ENCODE measurements around the gene BRD2.

The BRD2 gene

DNA sequence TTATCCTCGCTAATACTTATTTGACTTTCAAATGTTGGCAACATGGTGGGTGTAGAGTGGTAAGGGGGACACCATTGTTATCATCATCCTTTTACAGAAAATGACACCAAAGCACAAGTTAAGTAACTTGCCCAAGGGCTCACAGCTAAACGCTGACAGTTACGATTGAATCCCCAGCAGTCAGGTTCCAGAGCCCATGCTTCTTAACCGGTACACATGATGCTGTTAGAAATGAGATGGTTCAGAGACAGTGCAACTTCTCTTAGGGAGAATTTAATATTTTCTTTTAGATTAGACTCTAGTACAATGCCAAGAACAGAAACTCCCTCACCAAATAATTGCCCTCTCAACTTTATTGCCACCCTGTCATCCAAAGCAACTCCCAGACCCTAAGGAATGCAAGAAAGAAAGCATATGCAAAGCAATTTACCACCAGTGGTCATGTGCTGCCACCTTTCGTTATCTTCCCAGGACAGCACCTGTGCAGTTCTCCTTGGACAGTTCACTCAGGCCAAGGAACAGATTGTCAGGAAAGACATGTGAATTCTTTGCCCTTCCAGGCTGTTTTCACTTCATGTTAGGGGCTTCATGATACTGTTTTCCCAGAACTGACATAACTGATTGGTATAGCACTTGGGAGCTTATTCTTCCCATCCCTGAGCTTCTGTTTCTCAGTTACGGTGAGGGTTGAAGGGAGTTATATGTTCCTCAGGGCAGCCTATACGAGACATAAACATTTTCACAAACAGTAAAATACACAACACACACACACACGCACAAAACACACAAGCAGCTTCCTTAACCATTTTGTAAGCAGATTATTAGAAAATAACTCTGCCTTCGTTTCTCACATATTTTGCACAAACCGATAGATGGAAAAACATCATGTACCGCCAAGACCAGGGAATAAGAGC is 20.6 kb upstream of the BRD2 start:
- DNase-seq (ENCODE audit: extremely low read depth in 1 of 2, low read depth in 1 of 2) = no peak

DNA sequence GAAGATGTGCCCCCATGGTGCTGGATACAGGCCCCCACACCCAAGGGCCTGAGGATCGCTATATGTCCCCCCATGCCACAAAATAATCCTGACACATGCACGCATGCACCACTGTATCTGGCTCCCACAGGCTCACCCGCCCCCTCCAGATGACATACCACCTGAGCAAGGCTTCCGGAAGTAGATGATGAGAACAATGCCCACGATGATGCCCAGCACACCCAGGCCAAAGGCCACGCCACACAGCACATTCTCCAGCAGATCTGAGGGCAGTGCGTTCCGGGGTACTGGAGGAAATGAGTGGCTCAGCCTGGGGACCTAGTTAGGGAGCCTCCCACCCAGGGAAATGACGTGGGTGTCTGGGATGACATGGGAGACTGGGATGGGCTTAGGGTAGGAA is 19.3 kb upstream of the BRD2 start:
- no peak for DNase-seq (ENCODE audit: extremely low read depth in 1 of 2, low read depth in 1 of 2)

DNA sequence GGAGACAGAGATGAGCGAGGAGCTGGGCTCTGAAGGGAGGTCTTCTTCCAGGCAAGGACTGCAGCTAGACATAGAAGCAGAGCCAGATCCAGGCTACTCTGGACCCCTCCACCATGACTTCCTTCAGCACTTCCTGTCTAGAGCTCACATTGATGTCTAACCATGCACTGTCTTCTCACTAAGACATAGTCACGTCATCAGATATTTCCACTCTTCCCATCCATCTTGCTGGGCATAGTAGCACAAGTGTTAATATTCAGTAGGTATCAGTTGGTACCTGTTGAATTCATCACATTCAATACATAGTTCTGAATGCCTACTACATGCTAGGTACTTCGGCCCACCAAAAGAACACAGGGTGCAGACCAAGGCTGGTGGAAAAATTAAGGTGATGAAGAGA is 18.4 kb upstream of the BRD2 start:
- no peak for DNase-seq (ENCODE audit: extremely low read depth in 1 of 2, low read depth in 1 of 2)

DNA sequence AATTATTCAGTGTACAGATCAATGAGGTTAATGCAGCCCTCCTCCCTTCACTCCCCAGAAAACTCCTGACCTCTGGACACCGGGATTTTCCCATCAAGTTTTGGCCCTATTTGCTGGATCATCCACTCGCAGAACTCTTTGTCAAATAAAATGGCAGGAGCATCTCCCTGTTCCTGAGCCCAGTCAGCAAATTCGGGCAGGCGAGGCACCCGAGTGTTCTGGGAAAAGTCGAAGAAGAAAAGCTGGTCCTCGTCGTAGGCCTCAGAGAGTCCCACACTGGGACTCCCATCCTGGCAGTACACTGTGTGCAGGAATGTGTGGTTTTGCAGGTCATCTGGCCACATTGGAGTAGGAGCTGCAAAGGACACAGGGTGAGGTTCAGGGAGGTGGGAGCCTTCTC is 17.9 kb upstream of the BRD2 start:
- no peak for DNase-seq (ENCODE audit: extremely low read depth in 1 of 2, low read depth in 1 of 2)

DNA sequence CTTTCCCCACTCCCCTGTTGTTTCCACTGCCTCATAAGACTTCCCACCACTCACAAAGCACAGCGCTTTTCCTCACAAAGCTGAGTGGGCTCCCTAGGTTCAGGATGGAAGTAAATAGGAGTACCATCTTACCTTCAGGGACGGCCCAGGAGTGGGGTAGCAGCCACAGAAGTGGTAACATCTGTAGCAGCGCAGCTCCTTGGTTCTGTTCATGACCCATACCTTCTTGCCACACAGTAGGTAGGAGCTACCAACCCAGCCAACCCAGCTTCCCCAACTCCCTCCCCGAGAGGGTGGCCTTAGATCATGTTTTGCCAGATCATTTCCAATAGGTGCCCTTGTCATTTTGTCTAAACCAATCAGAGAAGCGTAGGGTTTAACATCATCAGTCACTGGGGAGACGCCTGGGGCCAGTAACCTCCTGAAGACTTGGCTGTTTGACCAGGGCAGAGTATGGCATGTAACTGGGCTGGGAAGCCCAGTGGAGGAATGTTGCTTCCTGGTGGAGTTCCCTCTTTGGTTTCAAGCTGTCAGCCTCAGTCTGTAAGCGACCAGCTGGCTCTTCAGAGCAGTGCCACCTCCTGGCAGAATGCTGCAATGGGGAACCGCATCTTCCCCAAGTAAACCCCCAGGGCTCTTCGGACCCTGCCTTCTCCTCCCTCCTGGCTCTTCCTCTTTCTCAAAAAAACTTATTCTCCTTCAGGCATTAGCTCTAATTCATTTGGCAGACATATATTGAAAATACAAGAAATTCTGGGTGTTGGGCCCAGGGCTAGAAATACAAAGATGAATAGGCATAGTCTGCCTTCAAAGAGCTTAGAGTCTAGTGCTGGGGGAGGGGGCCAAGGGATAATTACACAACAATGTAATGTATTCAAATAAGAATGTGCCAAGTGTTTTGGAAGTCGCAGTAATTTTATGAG is 15.3 kb upstream of the BRD2 start, which contains the start of gene HLA-DMA:
Gene HLA-DMA, minus strand, starts transcription at position 281 of the 923 bp plus-strand sequence. Its CDS starts 61 bp downstream, at position 220.
- no peak for DNase-seq (ENCODE audit: extremely low read depth in 1 of 2, low read depth in 1 of 2)

DNA sequence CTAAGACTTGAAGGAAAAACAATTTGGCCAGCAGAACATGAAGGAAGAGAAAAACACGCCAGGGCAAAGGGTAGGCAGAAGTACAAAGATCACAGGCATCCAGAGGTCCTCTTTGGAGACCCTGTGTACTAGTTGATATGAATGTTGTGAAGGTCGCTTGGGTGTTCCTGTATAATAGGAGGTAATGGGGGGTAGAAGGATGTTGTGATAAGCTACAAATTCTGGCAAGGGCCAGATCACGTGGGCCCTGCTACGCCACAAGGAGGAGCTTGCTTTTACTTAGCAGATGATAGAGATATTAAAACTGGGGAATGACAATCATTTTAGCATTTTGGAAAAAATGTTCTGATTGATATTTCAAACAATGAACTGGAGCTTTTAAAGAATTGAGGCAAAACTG is 14.6 kb upstream of the BRD2 start:
- DNase-seq (ENCODE audit: extremely low read depth in 1 of 2, low read depth in 1 of 2) = no peak

DNA sequence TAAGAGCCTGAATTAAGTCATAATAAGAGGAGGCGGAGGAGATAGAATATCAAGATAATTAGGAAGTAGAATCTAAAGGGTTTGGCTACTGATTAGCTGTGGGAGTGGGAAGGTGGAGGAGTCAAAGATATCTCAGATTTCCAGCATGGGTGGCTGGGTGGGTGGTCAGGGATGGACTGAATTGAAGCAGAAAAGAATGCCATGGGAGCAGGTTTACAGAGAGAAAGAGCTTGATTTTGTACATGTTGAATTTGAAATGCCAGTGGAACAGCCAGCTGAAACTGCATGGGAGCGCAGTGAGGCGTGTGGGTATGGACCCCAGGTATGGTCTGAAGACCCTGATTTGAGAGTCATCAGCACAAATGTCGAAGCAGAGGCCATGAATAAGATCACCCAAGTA is 14.1 kb upstream of the BRD2 start:
- DNase-seq (ENCODE audit: extremely low read depth in 1 of 2, low read depth in 1 of 2) = no peak

DNA sequence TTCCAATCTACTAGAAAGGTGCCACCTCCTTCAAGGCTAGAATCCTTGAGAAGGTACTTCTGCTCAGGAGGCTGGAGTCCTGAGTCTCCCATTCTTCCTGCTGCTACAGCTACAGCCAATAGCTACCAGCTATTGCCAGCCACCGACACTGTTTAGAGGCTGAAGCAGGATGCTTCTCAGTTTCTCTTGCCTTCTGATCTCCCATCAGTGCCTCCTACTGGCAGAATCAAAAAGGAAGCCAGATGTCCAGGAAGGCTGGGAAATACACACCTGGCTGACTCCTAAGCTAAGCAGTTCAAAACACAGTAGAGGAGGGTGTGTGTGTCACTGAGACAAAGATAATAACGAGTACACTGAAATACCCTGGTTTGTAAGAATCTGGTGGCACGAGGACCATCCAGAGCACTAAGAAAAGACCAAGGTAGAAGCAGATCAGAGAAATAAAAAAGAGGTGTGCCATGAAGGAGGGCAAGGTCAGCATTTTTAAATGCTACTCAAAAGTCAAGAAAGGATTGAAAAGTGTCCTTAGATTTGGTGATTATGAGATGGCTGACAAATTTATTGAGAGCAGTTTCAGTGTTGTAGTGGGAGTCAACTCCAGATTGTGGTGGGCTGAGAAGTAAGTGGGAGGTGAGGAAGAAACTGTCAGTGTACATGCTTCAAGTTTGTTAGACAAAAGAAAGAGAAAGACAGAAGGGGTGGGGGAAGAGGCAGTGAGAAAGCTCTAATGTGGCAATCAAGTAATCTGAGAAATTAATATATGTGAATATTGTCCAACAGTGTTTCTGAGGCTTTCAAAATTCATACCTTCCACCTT is 13.2 kb upstream of the BRD2 start:
- DNase-seq (ENCODE audit: extremely low read depth in 1 of 2, low read depth in 1 of 2) = no peak

DNA sequence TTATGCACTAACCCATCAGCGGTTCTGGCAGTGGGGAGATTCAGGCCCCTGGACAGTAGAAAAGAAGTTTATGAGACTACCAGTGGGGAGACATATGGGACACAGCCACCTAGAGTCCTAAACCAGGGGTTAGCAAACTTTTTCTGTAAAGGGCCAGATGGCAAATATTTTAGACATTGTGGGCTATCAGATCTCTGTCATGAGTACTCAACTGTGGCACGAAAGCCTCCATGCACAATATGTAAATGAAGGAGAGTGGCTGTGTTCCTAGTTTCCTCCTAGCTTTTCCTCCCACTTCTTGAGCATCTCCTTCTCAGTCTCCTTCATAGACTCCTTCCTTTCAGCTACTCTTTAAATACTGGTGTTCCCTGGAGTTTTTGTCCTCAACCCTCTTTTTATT is 12.2 kb upstream of the BRD2 start:
- no peak for DNase-seq (ENCODE audit: extremely low read depth in 1 of 2, low read depth in 1 of 2)

DNA sequence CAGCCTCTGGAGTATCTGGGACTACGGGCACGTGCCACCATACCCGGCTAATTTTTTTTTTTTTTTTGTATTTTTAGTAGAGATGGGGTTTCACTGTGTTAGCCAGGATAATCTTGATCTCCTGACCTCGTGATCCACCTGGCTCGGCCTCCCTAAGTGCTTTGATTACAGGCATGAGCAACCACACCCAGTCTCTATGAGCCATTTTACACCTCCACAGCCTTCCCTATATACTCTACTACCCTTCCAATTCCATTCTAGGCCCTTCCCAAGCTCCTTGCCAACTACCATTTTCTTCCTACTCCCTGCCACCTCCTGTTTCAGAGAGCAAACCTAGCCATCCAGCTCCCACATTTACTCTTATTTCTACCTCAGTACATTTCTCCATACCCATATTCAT is 7.8 kb upstream of the BRD2 start:
- no peak for DNase-seq (ENCODE audit: extremely low read depth in 1 of 2, low read depth in 1 of 2)

DNA sequence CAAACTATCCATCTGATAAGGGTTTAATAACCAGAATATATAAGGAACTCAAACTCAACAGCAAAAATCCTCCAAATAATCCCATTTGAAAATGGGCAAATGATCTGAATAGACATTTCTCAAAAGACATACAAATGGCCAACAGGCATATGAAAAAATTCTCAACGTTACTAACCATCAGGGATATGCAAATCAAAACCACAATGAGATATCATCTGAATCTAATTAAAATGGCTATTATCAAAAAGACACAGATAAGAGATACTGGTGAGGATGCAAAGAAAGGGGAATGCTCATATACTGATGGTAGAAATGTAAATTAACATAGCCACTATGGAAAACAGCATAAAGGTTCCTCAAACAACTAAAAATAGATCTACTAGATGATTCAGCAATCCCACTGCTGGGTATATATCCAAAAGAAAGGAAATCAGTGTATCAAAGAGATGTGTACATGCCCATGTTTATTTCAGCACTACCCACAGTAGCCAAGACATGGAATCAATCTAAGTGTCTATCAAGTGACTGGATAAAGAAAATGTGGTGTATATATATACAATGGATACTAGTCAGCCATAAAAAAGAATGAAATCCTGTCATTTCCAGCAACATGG is 6.1 kb upstream of the BRD2 start:
- DNase-seq (ENCODE audit: extremely low read depth in 1 of 2, low read depth in 1 of 2) = no peak

DNA sequence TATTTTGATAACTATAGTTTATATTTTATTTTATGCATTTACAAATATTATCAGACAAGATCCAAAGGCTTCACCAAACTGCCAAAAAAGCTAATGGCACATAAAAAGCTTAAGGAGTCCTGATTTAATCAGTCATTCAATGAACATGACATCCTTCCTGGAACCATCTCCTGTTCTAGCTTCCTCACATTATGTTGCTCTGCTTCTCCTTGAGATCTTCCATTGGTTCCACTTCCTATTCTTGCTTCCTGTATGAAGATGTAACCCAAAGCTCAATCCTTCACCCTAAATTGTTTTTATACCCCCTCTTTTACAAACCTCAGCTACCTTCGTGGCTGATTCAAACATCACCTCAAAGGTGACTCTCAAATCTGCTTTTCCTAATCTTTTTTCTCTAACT is 4.5 kb upstream of the BRD2 start:
- DNase-seq (ENCODE audit: extremely low read depth in 1 of 2, low read depth in 1 of 2) = no peak

DNA sequence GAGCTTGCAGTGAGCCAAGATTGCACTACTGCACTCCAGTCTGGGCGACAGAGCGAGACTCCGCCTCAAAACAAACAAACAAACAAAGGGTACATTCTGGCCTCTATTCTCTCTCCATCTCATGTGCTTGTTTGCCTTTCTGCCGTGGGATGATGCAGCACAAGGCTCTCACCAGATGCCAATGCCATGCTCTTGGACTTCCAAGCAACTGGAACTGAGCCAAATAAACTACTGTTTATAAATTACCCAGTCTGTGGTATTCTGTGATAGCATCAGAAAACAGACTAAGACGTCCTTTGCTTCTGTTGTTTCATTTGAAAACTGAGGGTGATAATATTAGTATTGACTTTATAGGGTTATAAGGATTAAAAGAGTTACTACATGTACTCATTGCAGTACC is 3.6 kb upstream of the BRD2 start:
- no peak for DNase-seq (ENCODE audit: extremely low read depth in 1 of 2, low read depth in 1 of 2)

DNA sequence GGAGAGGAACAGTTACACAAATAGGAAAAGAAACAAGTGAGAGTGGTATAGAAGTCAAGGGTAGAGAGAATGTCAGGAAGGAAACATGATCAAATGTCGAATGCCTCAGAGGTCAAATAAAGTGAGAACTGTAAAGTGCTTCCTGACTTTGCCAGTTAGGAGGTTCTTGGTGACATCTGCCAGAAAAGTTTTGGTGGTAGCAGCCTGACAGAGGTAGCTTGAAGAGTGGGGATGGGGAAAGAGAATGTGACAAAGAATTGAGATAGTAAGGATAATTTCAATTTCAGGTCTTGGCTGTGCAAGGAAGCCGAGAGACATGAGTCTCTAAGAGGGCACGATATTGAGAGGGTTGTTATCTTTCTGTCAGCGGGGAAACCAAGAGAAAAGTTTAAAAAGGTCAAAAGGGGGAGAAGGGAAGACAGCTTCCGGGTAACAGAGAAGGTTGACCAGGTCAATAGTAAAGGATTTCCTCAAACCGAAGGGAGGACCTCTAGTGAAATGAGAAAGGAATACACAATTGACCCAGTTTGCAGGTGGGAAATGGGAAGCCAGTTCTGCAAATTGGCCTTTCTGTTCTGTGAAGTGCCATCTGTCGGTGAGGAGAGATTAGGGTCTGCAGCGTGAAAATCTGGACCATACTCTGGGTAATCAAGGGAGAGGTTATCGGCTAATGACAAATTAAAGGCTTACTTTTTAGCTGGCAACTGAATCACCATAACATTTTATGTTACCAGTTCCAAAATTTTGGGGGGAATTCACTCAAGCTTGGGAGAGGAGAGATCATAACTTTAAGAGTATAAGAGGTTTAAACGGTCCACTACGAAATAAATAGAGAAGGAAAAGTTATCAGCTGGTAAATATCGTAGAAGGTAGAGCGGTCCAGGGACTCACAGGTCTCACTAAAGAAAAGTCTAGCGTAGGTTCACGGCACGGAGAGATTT is 973 bp upstream of the BRD2 start:
- no peak for DNase-seq (ENCODE audit: extremely low read depth in 1 of 2, low read depth in 1 of 2)

DNA sequence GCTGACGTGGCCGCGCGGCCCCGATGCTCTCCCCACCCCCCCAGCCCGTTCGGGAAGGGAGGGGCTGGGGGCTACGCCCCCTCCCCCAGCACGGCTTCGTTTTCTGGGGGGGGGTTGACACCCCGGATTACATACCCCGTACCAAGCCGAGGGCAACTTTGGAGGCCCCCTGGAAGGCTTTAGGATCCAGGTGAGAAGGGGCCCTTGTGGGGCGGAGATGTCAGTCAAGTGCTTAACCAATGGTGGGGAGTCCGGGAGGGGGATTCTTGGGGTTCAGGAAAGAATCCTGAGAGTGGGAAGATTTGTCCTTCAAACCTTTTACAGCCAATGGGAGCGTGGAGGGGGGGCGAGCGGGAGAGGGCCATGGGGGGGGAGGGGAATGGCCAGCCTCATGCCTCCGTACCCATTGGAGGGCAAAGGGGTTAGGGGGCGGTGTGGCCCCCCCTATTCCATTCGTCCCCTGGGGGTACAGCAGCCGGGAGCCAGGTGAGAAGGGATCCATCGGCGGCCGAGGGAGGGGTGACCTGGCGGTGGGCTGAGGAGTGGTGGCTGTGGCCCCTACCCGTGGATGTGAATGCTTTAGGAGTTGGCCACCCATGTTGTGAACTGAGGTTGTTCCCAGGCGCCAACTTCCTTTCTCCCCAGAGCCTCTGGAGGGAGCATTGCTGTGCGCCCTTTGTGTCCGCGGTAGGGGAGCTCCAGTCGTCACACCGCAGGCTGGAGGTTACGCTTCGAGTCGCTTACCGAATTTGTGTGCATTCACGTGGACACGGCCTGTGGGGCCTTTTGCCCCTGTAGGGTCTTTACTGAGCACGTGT is 682 bp downstream of the BRD2 start:
- no peak for DNase-seq (ENCODE audit: extremely low read depth in 1 of 2, low read depth in 1 of 2)

DNA sequence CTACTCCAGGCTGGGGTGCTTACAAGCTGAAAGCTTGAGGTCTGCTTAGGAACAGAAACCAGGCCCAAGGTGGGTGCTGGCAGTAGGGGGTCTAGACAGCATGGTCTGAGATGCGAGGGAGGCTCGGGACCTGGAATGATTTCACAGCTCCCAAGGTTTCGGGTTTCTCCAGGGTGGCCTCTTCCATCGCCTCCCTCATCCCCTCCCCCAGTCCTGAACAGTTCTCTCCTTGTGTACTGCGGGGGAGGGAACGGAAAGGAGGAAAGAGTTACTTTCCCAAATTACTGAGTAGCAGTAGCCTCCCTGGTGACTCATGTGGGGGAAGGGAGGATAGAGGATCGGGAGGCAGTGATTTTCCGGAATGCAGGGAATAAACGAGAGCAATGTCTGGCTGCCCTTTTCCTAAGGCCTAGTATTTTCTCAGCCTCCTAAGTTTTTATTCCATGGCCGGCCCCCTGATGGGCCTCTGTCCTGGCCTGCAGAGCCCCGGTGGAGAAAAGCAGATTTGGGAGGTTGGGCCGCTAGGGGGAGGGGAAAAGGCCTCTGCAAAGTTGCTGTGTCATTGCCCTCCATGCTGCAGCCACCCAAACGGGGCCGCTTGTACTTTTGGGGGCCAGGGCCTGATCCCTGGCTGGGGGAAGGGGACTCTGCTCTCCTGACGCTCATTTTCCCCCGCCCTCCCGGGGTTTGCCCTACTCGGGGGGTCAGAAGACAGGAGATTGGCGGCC is 1.5 kb downstream of the BRD2 start:
- peak in 1 of 2 donors; percentile 51 for DNase-seq (ENCODE audit: extremely low read depth in 1 of 2, low read depth in 1 of 2)

DNA sequence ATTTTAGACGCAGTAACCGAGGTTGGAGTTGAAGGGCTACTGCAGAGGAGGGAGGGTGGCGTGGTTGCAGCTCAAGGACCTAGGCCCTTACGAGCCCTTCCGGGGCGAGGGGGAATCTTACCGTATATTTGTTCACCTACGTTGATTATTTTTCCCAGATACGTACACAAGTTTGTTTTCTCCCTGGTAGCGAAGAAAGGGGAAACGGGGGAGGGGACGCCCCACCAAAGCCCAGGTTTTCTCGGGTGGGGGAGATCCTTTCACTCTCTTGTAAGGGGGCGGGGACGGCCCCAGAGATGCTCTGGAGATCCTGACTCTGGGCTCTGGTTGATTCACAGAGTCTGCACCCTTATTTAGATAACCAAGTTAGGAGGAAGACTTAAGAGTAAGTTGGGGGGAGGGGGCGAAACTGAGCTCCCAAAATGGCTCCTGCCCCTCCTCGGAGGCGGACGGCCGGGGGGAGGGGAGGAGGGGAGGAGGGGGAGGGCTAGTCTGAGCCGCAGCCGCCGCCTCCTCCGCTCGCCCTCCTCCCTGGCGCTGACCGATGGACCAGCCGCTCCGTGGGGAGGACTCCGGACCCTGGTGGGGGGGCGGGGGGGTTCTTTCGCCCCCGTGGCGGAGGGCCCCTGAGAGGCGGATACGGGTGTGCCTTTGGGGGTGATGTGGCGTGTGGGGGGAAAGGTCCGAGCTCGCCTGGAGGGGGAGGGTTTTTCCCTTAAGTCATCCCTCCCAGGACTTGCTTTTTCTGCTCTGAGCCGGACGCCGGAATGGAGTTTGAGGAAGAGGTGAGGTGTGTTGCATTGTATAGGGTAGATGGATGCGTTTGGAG is 2.2 kb downstream of the BRD2 start:
- DNase-seq (ENCODE audit: extremely low read depth in 1 of 2, low read depth in 1 of 2) = peak in 1 of 2 donors; percentile 59

Data from activated CD8-positive, alpha-beta memory T cell treated with anti-CD3 and anti-CD28 coated beads for 1 hour (primary cell).